Stimulated activated CD4-positive, alpha-beta T cell treated with anti-CD3 and anti-CD28 coated beads, TNF-alpha, amount 100 ng/mL, for 48 hours (primary cell): ENCODE measurements around the gene MYCN.

Experiments used
- DNase-seq, 3 donors: peaks; one replicate each; pipeline ENCODE4 v3.0.0-alpha.2; 2020; ENCODE audit warnings: low read depth in 3 of 3

MYCN gene

DNA sequence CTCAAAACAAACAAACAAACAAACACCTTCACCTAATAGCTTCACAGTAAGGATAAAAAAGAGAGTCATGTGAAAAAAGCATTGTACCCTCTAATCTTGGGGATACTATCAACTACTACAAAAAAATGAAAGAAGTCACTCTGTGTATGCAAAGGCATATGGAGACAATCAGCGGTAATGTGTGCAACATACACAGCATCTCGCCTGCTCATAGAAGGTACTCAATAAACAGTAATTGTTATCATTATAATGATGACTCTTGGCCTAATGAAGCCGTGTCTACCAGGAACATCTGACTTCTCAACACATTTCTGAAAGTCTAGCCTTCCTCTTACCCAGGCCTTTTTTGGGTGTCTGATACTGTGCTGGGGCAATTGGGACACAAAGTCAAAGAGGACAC, 55.3 kb downstream of the MYCN start:
- DNase-seq: no peak
